GM19395 (cell line): ENCODE data around the gene FBXO21.
"Not testable (repeated sequence)": the region's sequence is repeated elsewhere in the genome, so short reads cannot be mapped to it uniquely, and the experiment has no call there.

ENCODE experiments used
- ATAC-seq: cut with Tn5 transposase; IDR thresholded peaks from one replicate; pipeline ENCODE4 v1.9.1; 2021; ENCODE audit warnings: mild to moderate bottlenecking, moderate library complexity; ENCODE audit not compliant: unreplicated experiment

The FBXO21 gene

GRCh38 chr12:117190210-117190781 is at the start of gene FBXO21:
FBXO21 (minus strand) TSS chr12:117190470; CDS start chr12:117190456, 14 bp downstream.
- peak; percentile 91 for ATAC-seq

- ATAC-seq: peak; percentile 67
These were observed 46.3 kb upstream of the FBXO21 start for GRCh38 chr12:117236456-117237001.

- no peak for ATAC-seq
These were observed 45.0 kb upstream of the FBXO21 start for GRCh38 chr12:117235261-117235660.

- ATAC-seq: no peak
These were observed 44.2 kb upstream of the FBXO21 start for GRCh38 chr12:117234441-117234840.

GRCh38 chr12:117231750-117232149 is 41.5 kb upstream of the FBXO21 start:
- no peak for ATAC-seq

GRCh38 chr12:117228239-117228638 is 38.0 kb upstream of the FBXO21 start:
- ATAC-seq: no peak

- no peak for ATAC-seq
These were observed 36.9 kb upstream of the FBXO21 start for GRCh38 chr12:117227000-117227653.

GRCh38 chr12:117226505-117226904 is 36.2 kb upstream of the FBXO21 start:
- no peak for ATAC-seq

- no peak for ATAC-seq
These were observed 34.9 kb upstream of the FBXO21 start for GRCh38 chr12:117225179-117225578.

GRCh38 chr12:117220947-117221346 is 30.7 kb upstream of the FBXO21 start:
- ATAC-seq: not testable (repeated sequence)

- ATAC-seq: no peak
These were observed 27.9 kb upstream of the FBXO21 start for GRCh38 chr12:117218149-117218548.

- ATAC-seq: no peak
These were observed 26.4 kb upstream of the FBXO21 start for GRCh38 chr12:117216686-117217085.

- ATAC-seq: no peak
These were observed 24.5 kb upstream of the FBXO21 start for GRCh38 chr12:117214797-117215196.

- ATAC-seq: no peak
These were observed 23.1 kb upstream of the FBXO21 start for GRCh38 chr12:117213295-117213808.

- no peak for ATAC-seq
These were observed 22.4 kb upstream of the FBXO21 start for GRCh38 chr12:117212563-117213190.

GRCh38 chr12:117210266-117210918 is 20.1 kb upstream of the FBXO21 start:
- no peak for ATAC-seq

GRCh38 chr12:117209626-117210025 is 19.4 kb upstream of the FBXO21 start:
- ATAC-seq: no peak

GRCh38 chr12:117208811-117209455 is 18.7 kb upstream of the FBXO21 start:
- no peak for ATAC-seq

GRCh38 chr12:117208206-117208605 is 17.9 kb upstream of the FBXO21 start:
- no peak for ATAC-seq

GRCh38 chr12:117207675-117208074 is 17.4 kb upstream of the FBXO21 start:
- no peak for ATAC-seq

GRCh38 chr12:117202556-117202955 is 12.3 kb upstream of the FBXO21 start:
- ATAC-seq: no peak
